Left lung (tissue), 10 donors: ENCODE data around the gene RNF10. TPM values are rescaled to one million over a fixed set of nuclear protein-coding genes. Genes with fewer than 3 reads are reported as not detected.
"Not testable (repeated sequence)": the region's sequence is repeated elsewhere in the genome, so short reads cannot be mapped to it uniquely, and the experiment has no call there.

Source experiments
- ATAC-seq: fragments of 200-7000 bp; cut with Tn5 transposase; one replicate; pipeline ENCODE4 v1.9.1; 2020; ENCODE audit warnings: moderate library complexity
- DNase-seq, 4 donors: peaks; one replicate each; pipeline ENCODE4 v3.0.0-alpha.2; 2013 to 2020
- H3K27ac ChIP-seq, 2 donors: fragments of 200-600 bp; sonication (generic) in 1 of 2; one replicate each; pipeline versions ENCODE4 v1.5.0 to v1.8.0; 2020 to 2021
- H3K27me3 ChIP-seq, 2 donors: fragments of 200-600 bp; sonication (generic) in 1 of 2; one replicate each; pipeline versions ENCODE4 v1.5.0 to v1.8.0; 2020 to 2021
- H3K36me3 ChIP-seq, 2 donors: fragments of 200-600 bp; sonication (generic) in 1 of 2; one replicate each; pipeline versions ENCODE4 v1.5.0 to v1.8.0; 2020 to 2021
- H3K4me1 ChIP-seq, 2 donors: fragments of 200-600 bp; one replicate each; pipeline ENCODE4 v1.8.0; 2021
- H3K4me3 ChIP-seq, 2 donors: fragments of 200-600 bp; sonication (generic) in 1 of 2; one replicate each; pipeline versions ENCODE4 v1.5.0 to v1.8.0; 2020 to 2021; ENCODE audit warnings: mild to moderate bottlenecking in 1 of 2
- H3K9me3 ChIP-seq, 2 donors: fragments of 200-600 bp; sonication (generic) in 1 of 2; one replicate each; pipeline versions ENCODE4 v1.5.0 to v1.8.0; 2020 to 2021
- intact Hi-C, 2 donors: fragments of 100-400 bp; cut with DNase I; formaldehyde crosslinking; loops; one replicate each; pipeline versions ENCODE4 v1.11.2 to v1.14.2; 2022
- polyA plus RNA-seq, 6 donors: library from polyadenylated mRNA; unstranded; fragments of 120-200 nt; gene quantifications; one replicate each; pipeline ENCODE4 v1.2.1, GENCODE V29; 2013; ENCODE audit not compliant: insufficient read length in 6 of 6
- total RNA-seq, 2 donors: library from RNA; stranded (reverse); fragmentation: NEBNext Ultra II Directional; extraction: Animal tissue kit (Norgen Biotek cat#: 25700); gene quantifications; one replicate each; pipeline ENCODE4 v1.2.1, GENCODE V29; 2021
- TF ChIP-seq, protein P1 (sequence below), 2 donors: fragments of 200-600 bp; sonication (generic) in 1 of 2; IDR thresholded peaks; one replicate each; pipeline versions ENCODE4 v1.5.0 to v1.8.0; 2021; ENCODE audit warnings: antibody characterized with exemption in 2 of 2
- donor health status: DM: no; HTN: yes; CAD: no.
- donor health status: DM: no; HTN: no; CAD: no.

The RNF10 gene
- total and polyA plus RNA-seq, 8 donors: 155 to 251 (median 219) TPM

DNA sequence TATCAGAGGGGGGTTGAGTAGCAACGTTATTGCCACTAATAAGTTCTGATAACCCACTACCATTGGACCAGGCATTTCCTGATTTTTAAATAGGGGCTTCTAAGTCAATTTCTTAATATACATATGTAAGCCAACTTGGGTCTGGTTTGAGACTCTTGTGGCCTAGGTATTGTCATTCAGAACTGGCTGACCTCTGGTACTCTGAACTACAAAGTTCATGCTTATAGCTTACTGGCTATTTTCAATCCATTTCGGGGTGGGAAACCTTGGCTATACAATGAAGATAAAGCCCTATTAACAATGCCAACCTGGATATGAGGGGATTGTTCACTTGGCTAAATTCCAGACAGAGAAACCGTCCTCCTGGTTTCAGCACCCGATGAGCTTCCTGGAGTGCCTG is 29.6 kb upstream of the RNF10 start:
- DNase-seq (no peak), ATAC-seq (no peak)
- H3K36me3 ChIP-seq: peaks cover 0 to 74% of the 10 kb centered on the region in 2 donors
- intact Hi-C loops: no loop called here
- no peaks in the 10 kb centered on the region for H3K4me1 ChIP-seq
- H3K4me3 ChIP-seq: no peak overlapping the region
- no peaks in the 10 kb centered on the region for H3K27me3 ChIP-seq
- TF ChIP-seq, protein P1, sequence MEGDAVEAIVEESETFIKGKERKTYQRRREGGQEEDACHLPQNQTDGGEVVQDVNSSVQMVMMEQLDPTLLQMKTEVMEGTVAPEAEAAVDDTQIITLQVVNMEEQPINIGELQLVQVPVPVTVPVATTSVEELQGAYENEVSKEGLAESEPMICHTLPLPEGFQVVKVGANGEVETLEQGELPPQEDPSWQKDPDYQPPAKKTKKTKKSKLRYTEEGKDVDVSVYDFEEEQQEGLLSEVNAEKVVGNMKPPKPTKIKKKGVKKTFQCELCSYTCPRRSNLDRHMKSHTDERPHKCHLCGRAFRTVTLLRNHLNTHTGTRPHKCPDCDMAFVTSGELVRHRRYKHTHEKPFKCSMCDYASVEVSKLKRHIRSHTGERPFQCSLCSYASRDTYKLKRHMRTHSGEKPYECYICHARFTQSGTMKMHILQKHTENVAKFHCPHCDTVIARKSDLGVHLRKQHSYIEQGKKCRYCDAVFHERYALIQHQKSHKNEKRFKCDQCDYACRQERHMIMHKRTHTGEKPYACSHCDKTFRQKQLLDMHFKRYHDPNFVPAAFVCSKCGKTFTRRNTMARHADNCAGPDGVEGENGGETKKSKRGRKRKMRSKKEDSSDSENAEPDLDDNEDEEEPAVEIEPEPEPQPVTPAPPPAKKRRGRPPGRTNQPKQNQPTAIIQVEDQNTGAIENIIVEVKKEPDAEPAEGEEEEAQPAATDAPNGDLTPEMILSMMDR (IDR thresholded peaks at IDR 0.05): no peak
- H3K9me3 ChIP-seq: no peaks in the 10 kb centered on the region
- no peak overlapping the region for H3K27ac ChIP-seq

DNA sequence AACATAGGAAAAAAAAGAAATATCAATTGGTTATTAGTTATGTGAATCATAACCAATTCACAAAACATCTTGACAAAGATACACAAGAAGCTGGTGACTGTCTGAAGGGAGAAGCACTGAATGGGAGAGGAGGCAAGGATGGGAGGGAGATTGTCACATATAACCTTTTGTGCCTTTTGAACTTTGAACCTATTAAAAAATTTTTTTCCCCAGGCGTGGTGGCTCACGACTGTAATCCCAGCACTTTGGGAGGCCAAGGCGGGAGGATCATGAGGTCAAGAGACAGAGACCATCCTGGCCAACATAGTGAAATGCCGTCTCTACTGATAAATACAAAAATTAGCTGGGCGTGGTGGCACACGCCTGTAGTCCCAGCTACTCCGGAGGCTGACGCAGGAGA is 25.6 kb upstream of the RNF10 start:
- Histone ChIP-seq H3K4me3 (no peak overlapping the region), H3K27me3 (no peaks in the 10 kb centered on the region), H3K27ac (no peak overlapping the region), H3K36me3 (peaks cover 0 to 74% of the 10 kb centered on the region in 2 donors), H3K4me1 (no peaks in the 10 kb centered on the region), H3K9me3 (no peaks in the 10 kb centered on the region)
- intact Hi-C loops: no loop called here
- no peak for DNase-seq
- TF ChIP-seq, protein P1 (IDR thresholded peaks at IDR 0.05): no peak
- ATAC-seq: no peak

DNA sequence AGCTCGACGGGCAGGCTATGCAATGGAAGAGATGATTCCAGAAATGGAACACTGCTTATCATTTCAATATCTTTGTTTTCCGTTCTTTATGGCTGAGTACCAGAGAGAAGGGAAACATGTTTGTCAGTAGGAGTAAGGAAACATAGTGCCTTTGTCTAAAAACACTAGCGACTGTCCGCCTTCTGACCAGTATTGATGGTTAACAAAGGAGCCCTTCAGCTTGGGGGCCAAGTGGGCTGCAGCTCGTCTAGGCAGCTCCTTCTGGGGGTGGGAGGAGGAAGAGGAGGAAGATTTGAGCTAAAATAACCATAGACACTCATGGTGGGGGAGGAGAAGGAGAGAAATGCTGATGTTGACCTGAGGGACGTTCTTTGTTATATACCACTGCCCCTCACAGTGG is 20.2 kb upstream of the RNF10 start:
- H3K9me3 ChIP-seq: no peaks in the 10 kb centered on the region
- TF ChIP-seq, protein P1 (IDR thresholded peaks at IDR 0.05): no peak
- no peaks in the 10 kb centered on the region for H3K4me1 ChIP-seq
- no peak overlapping the region for H3K4me3 ChIP-seq
- no peak for DNase-seq
- H3K27ac ChIP-seq: no peak overlapping the region
- peaks cover under 1 to 76% of the 10 kb centered on the region in 2 donors for H3K36me3 ChIP-seq
- H3K27me3 ChIP-seq: no peaks in the 10 kb centered on the region
- intact Hi-C loops: no loop called here
- no peak for ATAC-seq

DNA sequence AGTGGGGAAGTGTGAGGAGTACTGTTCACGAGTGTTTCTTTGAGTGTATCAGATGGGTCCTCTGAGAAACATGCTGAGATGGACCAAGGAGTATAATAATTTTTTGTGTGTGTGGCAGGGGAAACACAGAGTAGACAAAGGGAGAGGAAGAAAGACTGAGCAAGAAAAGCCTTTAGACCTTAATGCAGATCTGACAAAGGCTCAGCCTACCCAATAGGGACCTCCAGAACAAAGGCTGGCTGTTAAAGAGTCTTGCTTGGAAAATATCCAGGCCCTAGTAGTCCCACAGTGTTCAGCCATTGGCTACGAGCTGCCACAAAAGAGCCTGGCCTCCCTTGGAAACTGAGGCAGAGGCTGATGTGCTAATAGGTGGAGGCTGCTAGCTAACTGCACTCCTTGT is 18.7 kb upstream of the RNF10 start:
- Histone ChIP-seq H3K27me3 (no peaks in the 10 kb centered on the region), H3K4me1 (no peaks in the 10 kb centered on the region), H3K36me3 (peaks cover 3 to 67% of the 10 kb centered on the region in 2 donors), H3K27ac (no peak overlapping the region), H3K9me3 (no peaks in the 10 kb centered on the region), H3K4me3 (no peak overlapping the region)
- no peak for DNase-seq
- TF ChIP-seq, protein P1 (IDR thresholded peaks at IDR 0.05): no peak
- no peak for ATAC-seq
- intact Hi-C loops: no loop called here

DNA sequence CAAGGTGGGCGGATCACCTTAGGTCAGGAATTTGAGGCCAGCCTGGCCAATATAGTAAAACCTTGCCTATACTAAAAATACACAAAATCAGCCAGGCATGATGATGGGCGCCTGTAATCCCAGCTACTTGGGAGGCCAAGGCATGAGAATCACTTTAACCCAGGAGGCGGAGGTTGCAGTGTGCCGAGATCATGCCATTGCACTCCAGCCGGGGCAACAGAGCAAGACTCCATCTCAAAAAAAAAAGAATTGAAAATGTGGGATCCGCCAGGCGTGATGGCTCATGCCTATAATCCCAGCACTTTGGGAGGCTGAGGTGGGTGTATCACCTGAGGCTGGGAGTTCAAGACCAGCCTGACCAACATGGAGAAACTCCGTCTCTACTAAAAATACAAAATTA is 14.8 kb upstream of the RNF10 start:
- H3K36me3 ChIP-seq: peaks cover 3 to 40% of the 10 kb centered on the region in 2 donors
- H3K9me3 ChIP-seq, H3K4me1 ChIP-seq, H3K27me3 ChIP-seq, H3K27ac ChIP-seq, ATAC-seq, H3K4me3 ChIP-seq, intact Hi-C loops, DNase-seq: not testable (repeated sequence)

DNA sequence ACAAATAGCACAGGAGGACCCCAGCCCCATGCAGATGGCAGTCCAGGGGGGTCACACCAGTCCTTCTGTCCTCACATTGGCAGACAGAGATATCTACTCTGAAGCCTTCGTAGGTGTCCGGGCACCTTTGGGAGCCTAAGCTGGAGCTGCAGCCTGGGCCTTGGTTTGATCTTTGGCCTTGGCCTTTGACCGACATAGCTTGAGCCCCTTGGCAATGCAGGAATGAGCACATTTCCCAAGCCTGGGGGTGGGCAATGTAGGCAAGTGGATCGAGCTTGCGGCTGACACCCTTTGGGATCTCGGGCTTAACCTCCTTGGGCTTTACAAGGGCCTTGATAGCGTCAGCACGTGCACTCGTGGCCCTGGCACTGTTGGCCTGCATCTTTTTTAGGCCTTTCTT is 11.6 kb upstream of the RNF10 start:
- peaks cover 3 to 15% of the 10 kb centered on the region in 2 donors for H3K36me3 ChIP-seq
- no peak overlapping the region for H3K4me3 ChIP-seq
- intact Hi-C loops: no loop called here
- DNase-seq: no peak
- H3K27ac ChIP-seq: no peak overlapping the region
- peaks cover 0 to 4% of the 10 kb centered on the region in 2 donors for H3K4me1 ChIP-seq
- no peaks in the 10 kb centered on the region for H3K27me3 ChIP-seq
- no peaks in the 10 kb centered on the region for H3K9me3 ChIP-seq
- ATAC-seq: no peak
- TF ChIP-seq, protein P1 (IDR thresholded peaks at IDR 0.05): no peak
